ENCODE results near the gene CELSR1.
"Not testable (repeated sequence)": the region's sequence is repeated elsewhere in the genome, so short reads cannot be mapped to it uniquely, and the experiment has no call there.

CELSR1 gene

DNA sequence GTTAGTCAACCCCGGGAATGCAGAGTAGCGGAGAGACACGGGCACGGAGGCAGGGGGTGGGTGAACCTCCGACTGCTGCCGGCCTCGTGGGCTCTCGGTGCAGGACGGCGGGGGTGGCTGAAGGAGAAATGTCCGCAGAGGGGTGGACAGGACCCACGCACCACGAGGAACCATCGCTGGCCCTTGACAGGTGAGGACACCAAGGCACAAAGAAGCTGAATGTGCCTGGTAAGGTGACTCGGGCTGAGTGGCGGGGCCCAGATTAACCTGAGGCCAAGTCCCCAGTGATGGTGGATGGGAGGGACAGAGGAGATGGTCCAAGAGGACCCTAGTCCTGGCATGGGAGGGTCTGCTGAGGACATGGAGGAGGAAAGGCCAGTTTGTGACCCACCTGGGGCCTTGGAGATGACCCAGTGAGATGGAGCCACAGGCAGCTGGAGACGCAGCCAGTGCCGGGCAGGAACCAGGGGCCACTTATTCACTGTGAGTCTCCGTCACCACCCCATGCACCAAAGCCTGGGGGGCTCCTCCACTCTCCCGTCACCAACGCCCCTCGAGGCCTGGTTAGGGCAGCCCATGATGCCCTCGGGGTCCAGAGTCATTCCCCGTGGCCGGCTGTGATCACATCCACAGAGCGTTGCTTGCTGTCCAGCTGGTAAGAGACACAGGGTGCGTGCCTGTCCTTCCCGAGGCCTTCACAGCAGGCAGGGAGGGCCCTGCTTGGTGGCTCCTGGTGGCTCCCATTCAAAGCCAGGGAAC is 64.2 kb downstream of the CELSR1 start:
- H3F3A ChIP-seq (ENCODE audit: insufficient read depth, low read length): no peaks in the 10 kb centered on the region
- peaks cover 62% of the 10 kb centered on the region for H3K27me3 ChIP-seq (replicated peaks; ENCODE audit: insufficient read depth, low read length)
- H4K20me1 ChIP-seq (ENCODE audit: insufficient read depth, low read length): no peaks in the 10 kb centered on the region

DNA sequence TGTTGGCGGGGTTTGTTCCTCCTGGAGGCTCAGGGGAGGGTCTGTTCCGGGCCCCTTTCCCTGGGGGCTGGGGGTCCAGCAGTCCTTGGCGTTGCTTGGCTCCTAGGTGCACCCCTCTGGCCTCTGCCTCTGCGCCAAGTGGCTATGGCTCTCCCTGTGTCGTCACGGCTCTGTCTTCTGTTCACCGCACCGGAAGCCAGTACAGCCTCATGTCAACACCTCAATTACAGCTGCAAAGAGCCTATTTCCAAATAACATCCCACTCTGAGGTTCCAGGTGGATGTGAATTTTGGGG is 64.8 kb downstream of the CELSR1 start:
- Histone ChIP-seq H3K36me3 (replicated peaks; ENCODE audit: insufficient read depth, low read length) (no peaks in the 10 kb centered on the region), H3K4me3 (ENCODE audit: low read length) (no peak overlapping the region), H3K9me2 (replicated peaks; ENCODE audit: insufficient read depth, low read length) (no peaks in the 10 kb centered on the region), H2AFZ (ENCODE audit: low read length) (no peak overlapping the region), H3K4me2 (ENCODE audit: low read depth, low read length) (no peak overlapping the region), H3K27me3 (replicated peaks; ENCODE audit: insufficient read depth, low read length) (peaks cover 61% of the 10 kb centered on the region), H3K9me3 (replicated peaks; ENCODE audit: insufficient read depth, low read length) (no peaks in the 10 kb centered on the region), H3K79me2 (ENCODE audit: low read length) (no peaks in the 10 kb centered on the region), H3K4me1 (ENCODE audit: low read length) (no peaks in the 10 kb centered on the region), H3K27ac (ENCODE audit: low read length) (no peak overlapping the region), H3F3A (ENCODE audit: insufficient read depth, low read length) (no peaks in the 10 kb centered on the region), H3K9ac (ENCODE audit: low read length) (no peak overlapping the region), H4K20me1 (ENCODE audit: insufficient read depth, low read length) (no peaks in the 10 kb centered on the region)
- DNase-seq: no peak
- TF ChIP-seq EZH2 (optimal IDR thresholded peaks at IDR 0.05; ENCODE audit: low read depth, low read length) (no peak), EZH2phosphoT487 (IDR thresholded peaks at IDR 0.05; ENCODE audit: low read length) (no peak)
- TF ChIP-seq, protein P1, sequence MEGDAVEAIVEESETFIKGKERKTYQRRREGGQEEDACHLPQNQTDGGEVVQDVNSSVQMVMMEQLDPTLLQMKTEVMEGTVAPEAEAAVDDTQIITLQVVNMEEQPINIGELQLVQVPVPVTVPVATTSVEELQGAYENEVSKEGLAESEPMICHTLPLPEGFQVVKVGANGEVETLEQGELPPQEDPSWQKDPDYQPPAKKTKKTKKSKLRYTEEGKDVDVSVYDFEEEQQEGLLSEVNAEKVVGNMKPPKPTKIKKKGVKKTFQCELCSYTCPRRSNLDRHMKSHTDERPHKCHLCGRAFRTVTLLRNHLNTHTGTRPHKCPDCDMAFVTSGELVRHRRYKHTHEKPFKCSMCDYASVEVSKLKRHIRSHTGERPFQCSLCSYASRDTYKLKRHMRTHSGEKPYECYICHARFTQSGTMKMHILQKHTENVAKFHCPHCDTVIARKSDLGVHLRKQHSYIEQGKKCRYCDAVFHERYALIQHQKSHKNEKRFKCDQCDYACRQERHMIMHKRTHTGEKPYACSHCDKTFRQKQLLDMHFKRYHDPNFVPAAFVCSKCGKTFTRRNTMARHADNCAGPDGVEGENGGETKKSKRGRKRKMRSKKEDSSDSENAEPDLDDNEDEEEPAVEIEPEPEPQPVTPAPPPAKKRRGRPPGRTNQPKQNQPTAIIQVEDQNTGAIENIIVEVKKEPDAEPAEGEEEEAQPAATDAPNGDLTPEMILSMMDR (IDR thresholded peaks at IDR 0.05; ENCODE audit: low read length): no peak

More for the DNA sequence above, 64.2 kb downstream of the CELSR1 start:
- DNase-seq: no peak
- no peaks in the 10 kb centered on the region for H3K9me2 ChIP-seq (replicated peaks; ENCODE audit: insufficient read depth, low read length)
- H3K4me2 ChIP-seq (ENCODE audit: low read depth, low read length): no peak overlapping the region
- no peak overlapping the region for H2AFZ ChIP-seq (ENCODE audit: low read length)
- TF ChIP-seq EZH2 (optimal IDR thresholded peaks at IDR 0.05; ENCODE audit: low read depth, low read length): no peak
- H3K9ac ChIP-seq (ENCODE audit: low read length): no peak overlapping the region
- no peaks in the 10 kb centered on the region for H3K36me3 ChIP-seq (replicated peaks; ENCODE audit: insufficient read depth, low read length)
- H3K4me3 ChIP-seq (ENCODE audit: low read length): no peak overlapping the region
- no peak overlapping the region for H3K27ac ChIP-seq (ENCODE audit: low read length)
- H3K79me2 ChIP-seq (ENCODE audit: low read length): no peaks in the 10 kb centered on the region
- no peaks in the 10 kb centered on the region for H3K9me3 ChIP-seq (replicated peaks; ENCODE audit: insufficient read depth, low read length)
- no peaks in the 10 kb centered on the region for H3K4me1 ChIP-seq (ENCODE audit: low read length)

DNA sequence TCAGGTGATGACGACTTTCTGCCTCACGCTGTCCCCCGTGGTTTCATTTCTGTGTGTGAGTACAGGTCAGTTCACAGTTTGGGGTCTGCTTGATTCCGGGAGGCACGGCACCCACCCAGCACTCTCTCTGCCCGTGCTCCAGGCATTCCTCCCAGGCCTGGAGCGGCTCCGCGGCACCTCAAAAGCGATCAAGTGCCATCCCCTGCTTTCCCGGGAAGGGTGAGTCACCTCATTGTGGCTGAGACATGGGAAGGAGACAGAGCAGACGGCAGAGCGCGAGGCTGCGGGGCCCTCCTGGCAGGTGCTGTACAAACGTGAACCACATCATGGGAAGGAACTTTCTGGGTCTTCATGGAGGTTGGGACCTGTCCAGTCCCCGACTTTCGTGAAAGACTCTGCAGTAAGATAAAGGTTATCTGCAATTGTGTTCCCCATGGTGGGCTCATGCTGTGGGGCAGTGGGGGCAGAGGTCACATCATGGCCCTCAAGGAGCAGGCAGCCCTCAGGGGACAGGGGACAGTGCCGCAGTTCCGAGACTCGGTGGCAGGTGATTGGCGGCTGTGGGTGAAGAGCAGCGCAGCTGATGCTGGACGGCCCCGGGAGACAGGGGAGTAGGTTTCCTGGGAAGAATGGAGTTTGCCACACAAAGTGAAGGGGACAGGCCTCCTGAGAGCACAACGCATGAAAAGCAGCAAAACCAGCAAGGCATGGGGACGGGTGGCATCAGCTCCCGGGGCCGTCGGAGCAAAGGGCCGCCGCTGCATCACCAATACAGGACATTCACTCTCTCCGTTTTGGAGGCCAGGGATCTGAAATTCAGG is 65.3 kb downstream of the CELSR1 start:
- no peak overlapping the region for H3K4me3 ChIP-seq (ENCODE audit: low read length)
- no peak overlapping the region for H3K4me2 ChIP-seq (ENCODE audit: low read depth, low read length)
- no peaks in the 10 kb centered on the region for H3K79me2 ChIP-seq (ENCODE audit: low read length)
- TF ChIP-seq EZH2phosphoT487 (IDR thresholded peaks at IDR 0.05; ENCODE audit: low read length) (no peak), EZH2 (optimal IDR thresholded peaks at IDR 0.05; ENCODE audit: low read depth, low read length) (no peak)
- TF ChIP-seq, protein P1 (IDR thresholded peaks at IDR 0.05; ENCODE audit: low read length): no peak
- DNase-seq: no peak
- H3F3A ChIP-seq (ENCODE audit: insufficient read depth, low read length): no peaks in the 10 kb centered on the region
- no peaks in the 10 kb centered on the region for H3K9me3 ChIP-seq (replicated peaks; ENCODE audit: insufficient read depth, low read length)
- no peak overlapping the region for H3K9ac ChIP-seq (ENCODE audit: low read length)
- no peaks in the 10 kb centered on the region for H3K4me1 ChIP-seq (ENCODE audit: low read length)
- H3K36me3 ChIP-seq (replicated peaks; ENCODE audit: insufficient read depth, low read length): no peaks in the 10 kb centered on the region
- H3K27ac ChIP-seq (ENCODE audit: low read length): no peak overlapping the region
- H4K20me1 ChIP-seq (ENCODE audit: insufficient read depth, low read length): no peaks in the 10 kb centered on the region
- H3K27me3 ChIP-seq (replicated peaks; ENCODE audit: insufficient read depth, low read length): peaks cover 61% of the 10 kb centered on the region
- H3K9me2 ChIP-seq (replicated peaks; ENCODE audit: insufficient read depth, low read length): no peaks in the 10 kb centered on the region
- H2AFZ ChIP-seq (ENCODE audit: low read length): no peak overlapping the region

DNA sequence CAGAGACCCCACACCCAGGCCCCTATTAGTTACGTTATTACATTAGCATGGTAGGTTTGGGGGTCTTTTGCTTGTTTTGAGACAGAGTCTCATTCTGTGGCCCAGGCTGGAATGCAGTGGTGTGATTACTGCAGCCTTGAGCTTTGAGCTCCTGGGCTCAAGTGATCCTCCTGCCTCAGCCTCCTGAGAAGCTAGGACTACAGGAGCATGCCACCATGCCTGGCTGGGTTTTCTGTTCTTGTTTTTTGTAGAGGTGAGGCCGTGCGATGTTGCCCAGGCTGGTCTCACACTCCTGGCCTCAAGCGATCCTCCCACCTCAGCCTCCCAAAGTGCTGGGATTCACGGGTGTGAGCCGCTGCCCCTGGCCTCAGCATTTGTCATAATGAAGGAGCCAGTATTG is 66.1 kb downstream of the CELSR1 start:
- not testable (repeated sequence) for H2AFZ ChIP-seq (ENCODE audit: low read length); H3K4me3 ChIP-seq (ENCODE audit: low read length); H4K20me1 ChIP-seq (ENCODE audit: insufficient read depth, low read length); H3K36me3 ChIP-seq (replicated peaks; ENCODE audit: insufficient read depth, low read length); H3F3A ChIP-seq (ENCODE audit: insufficient read depth, low read length); H3K4me1 ChIP-seq (ENCODE audit: low read length); H3K27ac ChIP-seq (ENCODE audit: low read length); H3K4me2 ChIP-seq (ENCODE audit: low read depth, low read length); H3K79me2 ChIP-seq (ENCODE audit: low read length); H3K9me2 ChIP-seq (replicated peaks; ENCODE audit: insufficient read depth, low read length); DNase-seq; H3K9me3 ChIP-seq (replicated peaks; ENCODE audit: insufficient read depth, low read length); H3K9ac ChIP-seq (ENCODE audit: low read length)
- peaks cover 65% of the 10 kb centered on the region for H3K27me3 ChIP-seq (replicated peaks; ENCODE audit: insufficient read depth, low read length)
